ENCODE results near the gene ST8SIA6.
A peak's percentile ranks its signal among the peaks of the same experiment; 100 is the strongest.

Gene ST8SIA6

GRCh38 chr10:17387861-17388503, 66.4 kb downstream of the ST8SIA6 start:
- DNase-seq (ENCODE audit: low read depth in 4 of 4, low spot score in 1 of 4): no peak

DNA sequence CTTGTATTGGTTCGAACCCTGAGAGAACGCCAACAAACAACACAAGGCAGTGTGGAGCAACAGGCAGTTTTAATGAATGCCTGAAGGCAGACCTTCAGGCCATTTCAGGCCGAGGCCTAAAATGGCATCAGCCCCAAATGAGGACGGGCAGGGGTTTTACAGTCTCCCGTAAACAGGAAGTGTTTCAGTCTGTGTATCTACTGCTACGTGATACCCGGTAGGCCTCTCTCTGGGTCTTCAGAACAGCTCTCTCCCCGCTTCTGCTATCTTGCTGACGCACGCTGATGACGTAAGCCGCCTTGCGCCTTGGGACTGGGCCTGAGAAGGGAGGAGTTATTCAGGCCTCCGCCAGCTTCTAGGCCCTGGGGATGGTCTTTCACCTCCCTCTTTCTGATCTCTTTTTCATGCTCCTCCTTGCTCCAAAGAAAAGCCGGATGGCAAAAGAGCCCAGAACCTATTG, 67.7 kb downstream of the ST8SIA6 start:
- DNase-seq (ENCODE audit: low read depth in 4 of 4, low spot score in 1 of 4): no peak

DNA sequence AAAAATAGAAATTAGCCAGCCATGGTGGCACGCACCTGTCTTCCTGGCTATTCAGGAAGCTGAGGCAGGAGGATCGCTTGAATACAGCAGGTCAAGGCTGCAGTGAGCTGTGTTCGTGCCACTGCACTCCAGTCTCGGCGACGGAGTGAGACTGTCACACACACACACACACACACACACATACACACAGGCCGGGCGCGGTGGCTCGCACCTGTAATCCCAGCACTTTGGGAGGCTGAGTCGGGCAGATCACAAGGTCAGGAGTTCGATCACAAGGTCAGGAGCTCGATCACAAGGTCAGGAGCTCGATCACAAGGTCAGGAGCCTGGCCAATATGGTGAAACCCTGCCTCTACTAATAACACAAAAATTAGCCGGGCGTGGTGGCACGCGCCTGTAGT, 68.4 kb downstream of the ST8SIA6 start:
- DNase-seq (ENCODE audit: low read depth in 4 of 4, low spot score in 1 of 4): no peak

- no peak for DNase-seq (ENCODE audit: low read depth in 4 of 4, low spot score in 1 of 4)
Measured at GRCh38 chr10:17385066-17385465, 69.3 kb downstream of the ST8SIA6 start.

GRCh38 chr10:17383801-17384555, 70.4 kb downstream of the ST8SIA6 start:
- DNase-seq (ENCODE audit: low read depth in 4 of 4, low spot score in 1 of 4): no peak

DNA sequence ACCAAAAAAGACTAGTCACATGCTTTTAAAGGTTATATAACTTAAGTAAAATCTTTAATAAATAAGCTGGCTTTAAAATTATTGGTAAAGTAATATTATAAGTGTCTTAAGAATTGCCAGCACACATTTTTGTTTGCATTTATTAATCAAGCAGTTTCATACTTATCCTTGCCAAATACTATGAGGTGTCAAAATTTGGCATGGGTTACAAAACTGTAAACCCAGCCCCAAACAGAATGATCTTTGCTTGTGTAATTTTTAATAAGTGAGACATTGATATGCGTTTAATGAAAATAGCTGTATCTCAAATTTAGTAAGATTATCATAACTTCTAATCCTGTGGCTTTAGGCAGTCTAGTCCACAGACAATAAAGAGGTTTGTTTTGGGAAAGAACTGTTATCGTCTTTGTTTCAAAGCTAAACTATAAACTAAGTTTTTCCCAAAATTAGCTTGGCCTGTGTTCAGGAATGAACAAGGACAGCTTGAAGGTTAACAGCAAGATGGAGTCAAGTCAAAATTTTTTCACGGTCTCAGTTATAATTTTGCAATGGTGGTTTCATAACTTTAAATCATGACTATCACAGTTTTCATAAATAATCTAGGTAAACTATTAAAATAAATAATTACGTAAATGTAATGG, 72.8 kb downstream of the ST8SIA6 start:
- DNase-seq (ENCODE audit: low read depth in 4 of 4, low spot score in 1 of 4): no peak

- DNase-seq (ENCODE audit: low read depth in 4 of 4, low spot score in 1 of 4): no peak
Measured at GRCh38 chr10:17380888-17381287, 73.5 kb downstream of the ST8SIA6 start.

DNA sequence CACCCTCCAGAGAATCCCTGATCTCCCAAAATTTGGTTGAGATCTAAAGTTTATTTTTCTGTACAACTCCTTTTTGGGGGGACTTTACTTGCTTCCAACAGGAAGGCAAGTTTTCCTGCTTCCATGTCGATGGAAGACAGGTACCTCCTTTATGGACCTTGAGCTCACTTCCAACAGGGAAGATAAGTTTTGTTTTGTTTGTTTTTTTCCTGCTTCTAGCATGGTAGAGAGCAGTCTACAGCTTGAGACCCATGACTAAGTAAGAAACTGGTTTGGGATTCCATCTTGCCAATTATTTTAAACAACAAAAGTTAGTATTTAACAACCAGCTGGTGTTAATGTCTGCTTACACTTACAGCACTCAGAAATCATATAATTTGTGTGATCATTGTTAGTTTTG, 74.4 kb downstream of the ST8SIA6 start:
- no peak for DNase-seq (ENCODE audit: low read depth in 4 of 4, low spot score in 1 of 4)

DNA sequence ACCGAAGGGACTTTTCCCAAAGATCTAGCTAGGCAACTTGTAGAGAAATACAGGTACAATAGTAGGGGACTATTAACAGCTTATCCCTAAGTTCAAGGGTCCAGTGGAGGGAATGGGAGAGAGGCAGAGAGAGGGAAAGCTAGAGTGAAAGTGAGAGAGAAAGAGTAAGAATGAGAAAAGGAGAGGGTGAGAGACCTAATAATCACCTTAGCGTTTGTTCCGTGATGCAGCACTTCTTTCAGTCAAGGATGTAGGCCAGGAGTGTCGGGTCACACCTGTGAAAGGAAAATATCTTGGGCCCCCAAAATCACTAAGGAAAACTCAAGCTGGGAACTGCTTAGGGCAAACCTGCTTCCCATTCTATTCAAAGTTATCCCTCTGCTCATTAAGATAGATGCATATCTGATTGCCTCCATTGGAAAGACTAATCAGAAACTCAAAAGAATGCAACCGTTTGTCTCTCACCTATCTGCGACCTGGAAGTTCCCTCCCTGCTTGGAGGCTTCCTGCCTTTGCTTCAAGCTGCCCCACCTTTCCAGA, 75.2 kb downstream of the ST8SIA6 start:
- no peak for DNase-seq (ENCODE audit: low read depth in 4 of 4, low spot score in 1 of 4)

DNA sequence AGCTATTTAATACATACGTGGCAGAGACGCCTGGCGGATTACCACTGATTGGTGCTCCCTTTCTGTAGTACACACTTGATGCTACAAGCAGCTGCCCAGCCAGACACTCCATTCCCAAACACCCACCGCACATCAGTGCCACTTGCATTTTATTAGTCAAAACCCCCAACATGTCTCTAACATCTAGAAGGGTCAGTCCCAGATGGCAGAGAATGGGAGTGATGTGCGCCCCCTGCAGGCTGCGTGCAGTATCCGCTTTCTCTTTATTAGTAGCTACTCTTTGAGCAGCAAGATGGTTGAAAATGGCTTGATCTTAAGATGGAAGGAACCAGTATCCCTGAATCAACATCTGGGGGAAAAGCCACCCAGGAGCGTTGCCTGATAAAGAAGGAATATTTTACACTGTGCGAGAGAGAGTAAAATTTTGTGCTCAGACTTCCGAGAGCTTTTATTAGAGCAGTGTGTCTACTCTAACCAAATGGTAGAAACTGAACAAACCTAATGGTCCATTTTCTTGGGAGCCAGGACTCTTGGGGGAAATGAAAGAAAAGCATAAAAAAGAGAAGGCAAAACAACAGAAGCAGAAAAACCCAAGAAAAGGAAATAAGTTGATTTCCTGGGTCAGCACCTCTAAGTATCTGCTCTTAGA, 78.3 kb downstream of the ST8SIA6 start:
- peak in 3 of 4 experiments; percentile 4 to 15 (median 5) for DNase-seq (ENCODE audit: low read depth in 4 of 4, low spot score in 1 of 4)

GRCh38 chr10:17368708-17369272, 85.6 kb downstream of the ST8SIA6 start:
- DNase-seq (ENCODE audit: low read depth in 4 of 4, low spot score in 1 of 4): no peak

- no peak for DNase-seq (ENCODE audit: low read depth in 4 of 4, low spot score in 1 of 4)
Measured at GRCh38 chr10:17366705-17367104, 87.7 kb downstream of the ST8SIA6 start.

- no peak for DNase-seq (ENCODE audit: low read depth in 4 of 4, low spot score in 1 of 4)
Measured at GRCh38 chr10:17365402-17365801, 89.0 kb downstream of the ST8SIA6 start.

DNA sequence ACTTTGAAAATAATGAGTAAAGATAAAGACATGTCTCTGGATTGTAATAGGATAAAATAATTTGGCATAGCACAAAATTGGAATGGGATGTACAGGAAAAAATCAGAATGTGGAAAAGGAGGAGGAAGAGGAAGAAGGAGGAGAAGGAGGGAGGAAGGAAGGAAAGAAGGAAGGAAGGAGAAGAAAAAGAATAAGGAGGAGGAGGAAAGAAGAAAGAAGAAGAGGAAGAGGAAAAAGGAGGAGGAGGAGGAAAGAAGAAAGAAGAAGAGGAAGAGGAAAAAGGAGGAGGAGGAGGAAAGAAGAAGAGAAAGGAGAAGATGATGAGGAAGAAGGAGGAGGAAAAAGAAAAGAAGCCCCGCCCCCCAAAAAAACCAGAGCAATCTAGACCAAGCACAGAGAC, 95.9 kb downstream of the ST8SIA6 start:
- DNase-seq (ENCODE audit: low read depth in 4 of 4, low spot score in 1 of 4): no peak

DNA sequence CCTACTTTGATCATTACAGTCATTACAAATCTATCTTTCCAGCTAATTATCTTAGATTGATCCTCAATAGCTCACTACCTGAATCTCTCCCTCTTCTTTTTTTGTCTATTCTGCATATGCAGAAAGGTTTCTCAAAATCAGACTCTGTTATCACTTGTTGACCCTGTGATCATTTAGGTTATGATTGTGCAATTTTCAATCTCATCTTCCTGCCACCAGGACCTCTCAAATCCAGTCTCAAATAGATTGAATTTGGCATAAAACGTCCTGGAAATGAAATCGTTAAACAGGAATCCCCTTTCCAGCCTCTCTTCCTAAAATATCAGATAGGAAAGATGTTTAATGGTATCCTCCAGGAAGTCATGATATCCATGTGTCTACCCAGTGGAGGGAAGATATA, 96.6 kb downstream of the ST8SIA6 start:
- no peak for DNase-seq (ENCODE audit: low read depth in 4 of 4, low spot score in 1 of 4)

DNA sequence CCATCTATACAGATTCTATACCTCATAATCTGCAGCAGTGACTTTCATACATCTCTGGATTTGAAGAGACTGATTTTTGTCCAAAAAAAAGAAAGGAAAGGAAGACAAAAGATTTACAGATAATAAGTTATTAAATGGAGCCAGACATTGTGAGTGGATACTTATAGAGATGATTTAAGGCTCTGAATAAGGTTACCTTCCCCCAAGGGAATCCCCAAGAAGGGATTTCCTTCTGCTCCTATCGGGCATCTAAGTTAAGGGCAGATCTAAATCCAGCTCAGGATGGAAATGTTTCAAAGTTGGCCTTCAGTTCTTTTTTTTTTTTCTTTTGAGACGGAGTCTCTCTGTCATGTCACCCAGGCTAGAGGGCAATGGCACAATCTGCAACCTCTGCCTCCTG, 97.6 kb downstream of the ST8SIA6 start:
- no peak for DNase-seq (ENCODE audit: low read depth in 4 of 4, low spot score in 1 of 4)

DNA sequence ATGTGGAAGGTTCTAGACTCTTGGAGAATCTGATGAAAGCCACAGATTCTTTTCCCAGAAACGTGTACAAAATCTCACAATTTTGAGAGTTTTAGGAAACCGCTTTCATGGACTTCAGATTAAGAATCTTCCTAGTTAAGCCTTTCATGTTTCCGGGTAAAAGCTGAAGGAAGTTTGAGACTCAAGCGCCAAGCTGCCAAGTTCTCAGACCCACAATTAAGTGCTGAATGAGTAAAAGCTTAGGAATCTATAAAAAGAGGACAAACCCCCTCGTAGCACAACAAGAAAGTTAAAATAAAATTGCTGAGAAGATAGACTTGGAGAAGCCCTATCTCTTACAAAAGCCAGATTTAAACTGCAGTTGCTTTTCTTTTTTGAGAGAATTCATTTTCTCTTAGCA, 99.6 kb downstream of the ST8SIA6 start:
- DNase-seq (ENCODE audit: low read depth in 4 of 4, low spot score in 1 of 4): no peak

- no peak for DNase-seq (ENCODE audit: low read depth in 4 of 4, low spot score in 1 of 4)
Measured at GRCh38 chr10:17353568-17354300, 100.7 kb downstream of the ST8SIA6 start.

- no peak for DNase-seq (ENCODE audit: low read depth in 4 of 4, low spot score in 1 of 4)
Measured at GRCh38 chr10:17352583-17352982, 101.8 kb downstream of the ST8SIA6 start.

DNA sequence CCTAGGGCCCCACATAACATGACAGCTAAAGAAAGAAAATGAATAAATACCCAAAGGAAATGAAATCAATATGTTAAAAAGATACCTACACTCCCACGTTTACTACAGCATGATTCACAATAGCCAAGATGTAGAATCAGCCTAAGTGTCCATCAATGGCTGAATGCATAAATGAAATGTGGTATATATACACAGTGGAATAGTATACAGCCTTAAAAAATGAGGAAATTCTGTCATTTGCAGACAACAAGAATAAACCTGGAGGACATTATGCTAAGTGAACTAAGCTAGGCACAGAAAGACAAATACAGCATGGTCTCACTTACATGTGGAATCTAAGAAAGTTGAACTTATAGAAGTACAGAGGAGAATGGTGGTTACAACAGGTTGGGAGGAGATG, 102.9 kb downstream of the ST8SIA6 start:
- no peak for DNase-seq (ENCODE audit: low read depth in 4 of 4, low spot score in 1 of 4)
